WTC11 (cell line): ENCODE data around the gene CPNE9.

ENCODE experiments used
- CREM ChIP-seq: sonication (generic); formaldehyde crosslinking; IDR thresholded peaks from 2 replicates; pipeline ENCODE4 v1.8.1; 2022; ENCODE audit warnings: mild to moderate bottlenecking, missing genetic modification reagents, moderate library complexity
- CTCF ChIP-seq: fragments of 200-600 bp; IDR thresholded peaks from 2 replicates; pipeline ENCODE4 v1.8.0; 2022; ENCODE audit warnings: antibody characterized with exemption
- HMGXB4 ChIP-seq: sonication (generic); formaldehyde crosslinking; IDR thresholded peaks from 2 replicates; pipeline ENCODE4 v1.8.1; 2023; ENCODE audit warnings: mild to moderate bottlenecking, moderate library complexity, missing genetic modification reagents
- SP1 ChIP-seq: sonication (generic); formaldehyde crosslinking; conservative IDR thresholded peaks from 2 replicates; pipeline ENCODE4 v1.8.1; 2022; ENCODE audit warnings: missing genetic modification reagents

- TF ChIP-seq CREM (CRISPR knock-in tag) (no peak), CTCF (no peak), HMGXB4 (no peak), SP1 (CRISPR knock-in tag) (no peak)
These were observed 43.6 kb downstream of the CPNE9 start for GRCh38 chr3:9747267-9747666.
